ENCODE measurements around the gene AP2A1.

Gene AP2A1

DNA sequence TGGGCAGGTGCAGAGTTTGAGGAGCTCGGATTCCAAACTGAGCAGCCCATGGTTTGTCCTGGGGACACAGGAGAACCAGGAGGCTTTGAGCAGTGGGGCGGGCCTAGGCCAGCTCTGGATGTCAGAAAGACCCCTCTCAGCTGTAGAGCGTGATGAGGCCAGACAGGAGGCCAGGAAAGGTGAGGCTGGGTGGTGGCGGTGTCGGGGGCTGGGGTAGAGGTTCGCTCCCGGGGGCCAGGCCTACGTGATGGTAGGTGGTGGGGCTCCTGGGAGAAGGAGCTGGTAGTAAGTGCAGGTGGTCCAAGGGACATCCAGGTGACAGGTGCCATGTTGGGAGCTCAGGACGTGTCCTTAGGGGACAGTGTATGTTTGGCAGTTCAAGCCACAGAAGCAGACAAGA lies 70.6 kb downstream of the AP2A1 start:
- no peak for DNase-seq
- no peaks in the 10 kb centered on the region for H3K9me3 ChIP-seq (ENCODE audit: control extremely low read depth in 1 of 5, control insufficient read depth in 4 of 5, insufficient read depth in 2 of 5, low read depth in 1 of 5, low read length in 4 of 5)
- peaks cover 27 to 80% (median 65%) of the 10 kb centered on the region in 4 experiments for H3K36me3 ChIP-seq (ENCODE audit: control insufficient read depth in 4 of 4, insufficient read depth in 4 of 4, low read length in 3 of 4)
- no peak overlapping the region for H3K27ac ChIP-seq (ENCODE audit: insufficient read depth in 1 of 2, low read depth in 1 of 2, low read length in 2 of 2, poor library complexity in 1 of 2, severe bottlenecking in 2 of 2)
- WGBS (ENCODE audit: insufficient coverage) = 100% methylated on average over 6 of the region's 9 CpGs
- peaks cover 4 to 8% (median 5%) of the 10 kb centered on the region in 4 experiments for H3K4me1 ChIP-seq (ENCODE audit: control extremely low read depth in 1 of 4, control insufficient read depth in 4 of 4, insufficient read depth in 4 of 4, low read length in 3 of 4)
- no peak overlapping the region for H3K4me3 ChIP-seq (ENCODE audit: control insufficient read depth in 1 of 7, extremely low read depth in 1 of 7, insufficient read depth in 4 of 7, low read depth in 2 of 7, low read length in 6 of 7)
- no peaks in the 10 kb centered on the region for H3K27me3 ChIP-seq (replicated peaks in 2 of 5; ENCODE audit: control insufficient read depth in 4 of 5, insufficient read depth in 5 of 5, low read length in 4 of 5)
- ChIA-PET CTCF (interaction anchor here (0.9 kb wide), 1 partner anchor 30 kb away, joined by 3 read pairs; no protein-coding TSS in a partner anchor), POLR2A (no interaction called here)

DNA sequence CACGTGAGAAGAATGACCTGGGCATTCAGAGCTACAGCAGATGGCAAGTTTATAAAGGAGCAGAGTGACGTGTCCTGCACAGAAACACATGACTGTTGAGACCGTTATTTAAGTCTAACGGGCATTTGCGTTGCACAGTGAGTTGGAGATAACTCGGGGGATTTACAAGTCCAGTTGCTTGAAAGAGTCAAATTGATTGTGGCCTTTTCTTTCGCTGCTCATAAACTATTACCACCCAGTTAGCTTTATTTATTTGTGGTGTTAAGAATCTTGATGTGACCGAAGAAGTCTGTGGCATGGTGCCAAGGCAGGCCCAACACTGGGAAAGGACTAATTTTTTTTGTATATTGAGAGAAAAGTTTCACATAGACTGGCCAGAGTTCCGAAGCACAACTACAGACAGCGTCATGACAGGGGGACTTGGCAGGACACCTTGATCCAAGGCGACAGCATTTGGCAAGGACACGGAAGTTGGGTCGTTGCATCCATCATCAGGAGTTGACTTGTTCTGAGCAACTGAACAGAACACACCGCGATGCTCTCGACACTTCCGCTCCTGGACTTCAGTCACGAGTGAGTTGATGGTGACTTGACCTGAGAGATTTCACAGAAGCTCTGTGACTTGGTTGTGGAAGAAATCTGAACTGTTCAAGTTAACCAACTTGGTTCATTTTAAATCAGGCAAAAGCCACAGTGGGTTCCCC lies 72.2 kb downstream of the AP2A1 start:
- Histone ChIP-seq H3K9me3 (ENCODE audit: control extremely low read depth in 1 of 5, control insufficient read depth in 4 of 5, insufficient read depth in 2 of 5, low read depth in 1 of 5, low read length in 4 of 5) (no peaks in the 10 kb centered on the region), H3K27me3 (replicated peaks in 2 of 5; ENCODE audit: control insufficient read depth in 4 of 5, insufficient read depth in 5 of 5, low read length in 4 of 5) (no peaks in the 10 kb centered on the region), H3K4me1 (ENCODE audit: control extremely low read depth in 1 of 4, control insufficient read depth in 4 of 4, insufficient read depth in 4 of 4, low read length in 3 of 4) (no peaks in the 10 kb centered on the region), H3K4me3 (ENCODE audit: control insufficient read depth in 1 of 7, extremely low read depth in 1 of 7, insufficient read depth in 4 of 7, low read depth in 2 of 7, low read length in 6 of 7) (no peak overlapping the region), H3K36me3 (ENCODE audit: control insufficient read depth in 4 of 4, insufficient read depth in 4 of 4, low read length in 3 of 4) (peaks cover 21 to 66% (median 55%) of the 10 kb centered on the region in 4 experiments), H3K27ac (ENCODE audit: insufficient read depth in 1 of 2, low read depth in 1 of 2, low read length in 2 of 2, poor library complexity in 1 of 2, severe bottlenecking in 2 of 2) (no peak overlapping the region)
- 95% methylated on average over 17 of the region's 18 CpGs for WGBS (ENCODE audit: insufficient coverage)
- DNase-seq = no peak
- POLR2A ChIA-PET = no interaction called here
- CTCF ChIA-PET = interaction anchor here (0.6 kb wide), 1 partner anchor 89 kb away, joined by 3 read pairs; no protein-coding TSS in a partner anchor

DNA sequence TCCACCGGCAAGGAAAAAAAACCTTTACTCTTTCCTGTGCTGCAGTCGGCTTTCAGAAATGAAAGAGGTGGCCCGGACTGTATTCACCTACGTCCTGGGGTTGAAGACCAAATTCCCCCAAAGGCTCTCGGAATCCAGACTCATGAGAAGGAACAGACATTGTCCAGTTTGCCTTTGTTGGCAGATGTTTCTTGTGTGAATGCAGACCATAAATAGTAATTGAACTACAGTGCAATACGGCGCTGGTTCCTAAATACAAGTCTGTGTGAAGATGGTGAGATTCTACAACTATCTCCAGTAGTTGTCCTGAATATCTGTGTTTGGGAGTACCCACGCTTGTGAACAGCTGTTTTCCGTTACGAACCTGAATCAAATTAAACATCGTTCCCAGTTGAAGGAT lies 72.9 kb downstream of the AP2A1 start:
- Histone ChIP-seq H3K4me1 (ENCODE audit: control extremely low read depth in 1 of 4, control insufficient read depth in 4 of 4, insufficient read depth in 4 of 4, low read length in 3 of 4) (no peaks in the 10 kb centered on the region), H3K27me3 (replicated peaks in 2 of 5; ENCODE audit: control insufficient read depth in 4 of 5, insufficient read depth in 5 of 5, low read length in 4 of 5) (no peaks in the 10 kb centered on the region), H3K4me3 (ENCODE audit: control insufficient read depth in 1 of 7, extremely low read depth in 1 of 7, insufficient read depth in 4 of 7, low read depth in 2 of 7, low read length in 6 of 7) (no peak overlapping the region), H3K9me3 (ENCODE audit: control extremely low read depth in 1 of 5, control insufficient read depth in 4 of 5, insufficient read depth in 2 of 5, low read depth in 1 of 5, low read length in 4 of 5) (no peaks in the 10 kb centered on the region), H3K36me3 (ENCODE audit: control insufficient read depth in 4 of 4, insufficient read depth in 4 of 4, low read length in 3 of 4) (peaks cover 17 to 59% (median 48%) of the 10 kb centered on the region in 4 experiments), H3K27ac (ENCODE audit: insufficient read depth in 1 of 2, low read depth in 1 of 2, low read length in 2 of 2, poor library complexity in 1 of 2, severe bottlenecking in 2 of 2) (no peak overlapping the region)
- ChIA-PET POLR2A (no interaction called here), CTCF (no interaction called here)
- DNase-seq = no peak
- WGBS (ENCODE audit: insufficient coverage) = 100% methylated on average over 8 of the region's 11 CpGs

DNA sequence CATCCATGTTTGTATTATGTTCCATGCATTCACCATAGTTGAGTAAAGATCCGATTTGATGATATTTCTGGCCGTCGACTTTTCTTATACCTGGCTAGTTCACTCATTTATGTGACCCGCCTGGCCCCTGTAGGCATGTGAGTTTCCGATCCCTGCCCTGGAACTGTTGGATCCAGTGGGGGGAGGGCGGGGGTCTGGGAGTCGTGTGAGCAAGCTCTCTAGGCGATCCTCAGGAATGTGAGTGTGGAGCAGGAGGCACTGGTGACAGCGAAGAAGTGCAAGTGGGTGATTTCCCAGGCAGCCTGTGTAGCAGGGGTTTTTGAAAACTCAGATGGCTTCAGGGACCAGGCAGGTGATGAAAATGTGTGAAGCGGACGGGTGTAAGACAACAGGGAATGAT lies 73.5 kb downstream of the AP2A1 start:
- no peaks in the 10 kb centered on the region for H3K27me3 ChIP-seq (replicated peaks in 2 of 5; ENCODE audit: control insufficient read depth in 4 of 5, insufficient read depth in 5 of 5, low read length in 4 of 5)
- H3K36me3 ChIP-seq (ENCODE audit: control insufficient read depth in 4 of 4, insufficient read depth in 4 of 4, low read length in 3 of 4) = peaks cover 14 to 53% (median 44%) of the 10 kb centered on the region in 4 experiments
- ChIA-PET POLR2A (no interaction called here), CTCF (no interaction called here)
- no peak overlapping the region for H3K27ac ChIP-seq (ENCODE audit: insufficient read depth in 1 of 2, low read depth in 1 of 2, low read length in 2 of 2, poor library complexity in 1 of 2, severe bottlenecking in 2 of 2)
- DNase-seq = no peak
- H3K4me1 ChIP-seq (ENCODE audit: control extremely low read depth in 1 of 4, control insufficient read depth in 4 of 4, insufficient read depth in 4 of 4, low read length in 3 of 4) = no peaks in the 10 kb centered on the region
- no peak overlapping the region for H3K4me3 ChIP-seq (ENCODE audit: control insufficient read depth in 1 of 7, extremely low read depth in 1 of 7, insufficient read depth in 4 of 7, low read depth in 2 of 7, low read length in 6 of 7)
- WGBS (ENCODE audit: insufficient coverage) = 97% methylated on average over 11 of the region's 11 CpGs
- no peaks in the 10 kb centered on the region for H3K9me3 ChIP-seq (ENCODE audit: control extremely low read depth in 1 of 5, control insufficient read depth in 4 of 5, insufficient read depth in 2 of 5, low read depth in 1 of 5, low read length in 4 of 5)

DNA sequence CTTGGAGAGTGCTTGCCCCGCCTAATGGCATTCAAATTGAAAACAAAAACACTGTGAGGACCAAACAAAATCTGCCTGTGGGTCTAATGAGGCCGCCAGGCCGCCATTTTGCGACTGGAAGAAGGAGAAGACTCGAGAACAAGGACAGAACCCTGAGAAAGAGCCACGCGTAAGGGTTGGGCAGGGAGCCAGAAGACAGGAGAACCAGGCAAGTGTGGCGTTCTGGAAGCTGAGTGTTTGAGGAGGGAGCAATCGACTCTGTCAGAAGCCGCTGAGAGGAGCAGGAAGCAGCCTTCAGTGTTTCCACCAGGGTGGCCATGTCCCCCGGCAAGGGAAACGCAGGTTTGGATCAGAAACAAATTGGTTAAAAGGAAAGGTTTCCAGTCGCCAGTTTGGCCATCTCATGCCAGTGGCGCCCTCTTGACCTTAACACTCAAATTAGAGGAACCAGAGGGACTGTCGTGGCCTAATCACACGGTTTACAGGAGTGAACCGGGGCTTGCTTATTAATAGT lies 74.0 kb downstream of the AP2A1 start:
- POLR2A ChIA-PET = interaction anchor here (0.6 kb wide), 1 partner anchor 27 kb away, joined by 3 read pairs; the partner anchor contains the start of gene PNKP
- H3K36me3 ChIP-seq (ENCODE audit: control insufficient read depth in 4 of 4, insufficient read depth in 4 of 4, low read length in 3 of 4) = peaks cover 14 to 48% (median 39%) of the 10 kb centered on the region in 4 experiments
- 98% methylated on average over 12 of the region's 17 CpGs for WGBS (ENCODE audit: insufficient coverage)

DNA sequence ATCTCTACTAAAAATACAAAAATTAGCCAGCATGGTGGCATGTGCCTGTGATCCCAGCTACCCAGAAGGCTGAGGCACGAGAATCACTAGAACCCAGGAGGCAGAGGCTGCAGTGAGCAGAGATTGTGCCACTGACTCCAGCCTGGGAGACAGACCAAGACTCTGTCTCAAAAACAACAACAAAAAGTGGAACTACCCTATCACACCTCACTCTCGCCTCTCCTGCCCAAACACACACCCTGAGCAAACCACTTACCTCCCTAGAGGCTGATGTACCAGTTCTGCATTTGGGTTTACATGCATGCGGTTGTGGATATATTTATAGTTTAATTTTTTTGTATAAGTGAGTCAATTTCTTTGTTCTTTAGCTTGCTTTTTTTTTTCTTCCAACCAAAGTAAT lies 76.5 kb downstream of the AP2A1 start:
- CTCF ChIA-PET = interaction anchor here (1.2 kb wide), 1 partner anchor 30 kb away, joined by 3 read pairs; the partner anchor contains the start of gene FUZ
- Histone ChIP-seq H3K36me3 (ENCODE audit: control insufficient read depth in 4 of 4, insufficient read depth in 4 of 4, low read length in 3 of 4) (peaks cover 7 to 25% (median 21%) of the 10 kb centered on the region in 4 experiments), H3K4me1 (ENCODE audit: control extremely low read depth in 1 of 4, control insufficient read depth in 4 of 4, insufficient read depth in 4 of 4, low read length in 3 of 4) (peaks cover 0 to 5% (median 3%) of the 10 kb centered on the region in 4 experiments), H3K27me3 (replicated peaks in 2 of 5; ENCODE audit: control insufficient read depth in 4 of 5, insufficient read depth in 5 of 5, low read length in 4 of 5) (no peaks in the 10 kb centered on the region), H3K27ac (ENCODE audit: insufficient read depth in 1 of 2, low read depth in 1 of 2, low read length in 2 of 2, poor library complexity in 1 of 2, severe bottlenecking in 2 of 2) (no peak overlapping the region), H3K4me3 (ENCODE audit: control insufficient read depth in 1 of 7, extremely low read depth in 1 of 7, insufficient read depth in 4 of 7, low read depth in 2 of 7, low read length in 6 of 7) (no peak overlapping the region), H3K9me3 (ENCODE audit: control extremely low read depth in 1 of 5, control insufficient read depth in 4 of 5, insufficient read depth in 2 of 5, low read depth in 1 of 5, low read length in 4 of 5) (no peaks in the 10 kb centered on the region)
- DNase-seq = no peak
- 100% methylated on average over 1 of the region's 3 CpGs for WGBS (ENCODE audit: insufficient coverage)
- POLR2A ChIA-PET = interaction anchor here (1.0 kb wide), 1 partner anchor 26 kb away, joined by 4 read pairs; no protein-coding TSS in a partner anchor

More for the DNA sequence above, 74.0 kb downstream of the AP2A1 start:
- CTCF ChIA-PET = no interaction called here
- no peak for DNase-seq
- Histone ChIP-seq H3K9me3 (ENCODE audit: control extremely low read depth in 1 of 5, control insufficient read depth in 4 of 5, insufficient read depth in 2 of 5, low read depth in 1 of 5, low read length in 4 of 5) (no peaks in the 10 kb centered on the region), H3K4me1 (ENCODE audit: control extremely low read depth in 1 of 4, control insufficient read depth in 4 of 4, insufficient read depth in 4 of 4, low read length in 3 of 4) (no peaks in the 10 kb centered on the region), H3K27ac (ENCODE audit: insufficient read depth in 1 of 2, low read depth in 1 of 2, low read length in 2 of 2, poor library complexity in 1 of 2, severe bottlenecking in 2 of 2) (no peak overlapping the region), H3K4me3 (ENCODE audit: control insufficient read depth in 1 of 7, extremely low read depth in 1 of 7, insufficient read depth in 4 of 7, low read depth in 2 of 7, low read length in 6 of 7) (no peak overlapping the region), H3K27me3 (replicated peaks in 2 of 5; ENCODE audit: control insufficient read depth in 4 of 5, insufficient read depth in 5 of 5, low read length in 4 of 5) (no peaks in the 10 kb centered on the region)
